Glutamatergic neuron (in vitro differentiated cells): Measurements from ENCODE around the gene BPIFB4. TPM values are rescaled to one million over a fixed set of nuclear protein-coding genes. Genes with fewer than 3 reads are reported as not detected.
A peak's percentile ranks its signal among the peaks of the same experiment; 100 is the strongest.

Source experiments
- DNase-seq: peaks from one replicate; pipeline ENCODE4 v3.0.0; 2022
- H3K27ac Mint-ChIP-seq: one replicate; pipeline ENCODE4 v1.8.0; 2020; ENCODE audit warnings: mild to moderate bottlenecking, mixed read lengths, inconsistent platforms; ENCODE audit not compliant: unreplicated experiment
- H3K27me3 Mint-ChIP-seq: one replicate; pipeline ENCODE4 v1.8.0; 2020; ENCODE audit warnings: mild to moderate bottlenecking, moderate library complexity, mixed read lengths, inconsistent platforms; ENCODE audit not compliant: unreplicated experiment
- H3K36me3 Mint-ChIP-seq: one replicate; pipeline ENCODE4 v1.8.0; 2020; ENCODE audit warnings: mild to moderate bottlenecking, mixed read lengths, inconsistent platforms; ENCODE audit not compliant: unreplicated experiment
- H3K4me1 Mint-ChIP-seq: one replicate; pipeline ENCODE4 v1.8.0; 2020; ENCODE audit warnings: mild to moderate bottlenecking, low read depth, mixed read lengths, inconsistent platforms; ENCODE audit not compliant: unreplicated experiment
- H3K4me3 Mint-ChIP-seq: one replicate; pipeline ENCODE4 v1.8.0; 2020; ENCODE audit warnings: mild to moderate bottlenecking, mixed read lengths, inconsistent platforms; ENCODE audit not compliant: unreplicated experiment
- H3K9me3 Mint-ChIP-seq: one replicate; pipeline ENCODE4 v1.8.0; 2020; ENCODE audit warnings: mild to moderate bottlenecking, moderate library complexity, mixed read lengths, inconsistent platforms; ENCODE audit not compliant: unreplicated experiment
- total RNA-seq: library from RNA; stranded (reverse); fragmentation: NEBNext Ultra II Directional; extraction: Animal tissue kit (Norgen Biotek cat#: 25700); gene quantifications from one replicate; pipeline ENCODE4 v1.2.1, GENCODE V29; 2021; ENCODE audit not compliant: unreplicated experiment
- TF ChIP-seq, protein P1 (sequence below): fragments of 200-600 bp; sonication (generic); IDR thresholded peaks from one replicate; pipeline ENCODE4 v1.5.0; 2021; ENCODE audit not compliant: partially characterized antibody, unreplicated experiment

Gene BPIFB4
- total RNA-seq, 1 donor from 2014 or later = not detected

DNA sequence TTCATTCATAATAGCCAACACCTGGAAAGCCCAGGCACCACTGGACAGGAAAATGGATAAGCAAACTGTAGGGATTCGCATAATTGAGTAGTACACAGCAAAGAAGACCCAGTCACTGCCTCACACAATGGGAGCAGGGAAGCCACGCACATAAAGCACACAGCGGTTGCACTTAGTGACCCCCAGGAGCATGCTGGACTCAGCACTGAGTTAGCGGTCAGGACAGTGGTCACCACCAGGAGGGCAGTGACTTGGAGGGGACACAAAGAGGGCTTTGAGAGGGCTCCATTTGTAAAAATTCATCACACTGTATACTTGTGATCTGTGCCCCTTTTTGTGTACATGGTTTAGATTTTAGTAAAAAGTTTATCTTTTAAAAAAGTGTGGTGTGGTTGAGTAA lies 28.1 kb upstream of the BPIFB4 start:
- Mint-ChIP-seq H3K4me1 (peaks cover 14% of the 10 kb centered on the region), H3K9me3 (peaks cover 10% of the 10 kb centered on the region), H3K27ac (no peak overlapping the region), H3K27me3 (peaks cover 12% of the 10 kb centered on the region), H3K36me3 (peaks cover 4% of the 10 kb centered on the region), H3K4me3 (no peak overlapping the region)
- no peak for DNase-seq
- TF ChIP-seq, protein P1, sequence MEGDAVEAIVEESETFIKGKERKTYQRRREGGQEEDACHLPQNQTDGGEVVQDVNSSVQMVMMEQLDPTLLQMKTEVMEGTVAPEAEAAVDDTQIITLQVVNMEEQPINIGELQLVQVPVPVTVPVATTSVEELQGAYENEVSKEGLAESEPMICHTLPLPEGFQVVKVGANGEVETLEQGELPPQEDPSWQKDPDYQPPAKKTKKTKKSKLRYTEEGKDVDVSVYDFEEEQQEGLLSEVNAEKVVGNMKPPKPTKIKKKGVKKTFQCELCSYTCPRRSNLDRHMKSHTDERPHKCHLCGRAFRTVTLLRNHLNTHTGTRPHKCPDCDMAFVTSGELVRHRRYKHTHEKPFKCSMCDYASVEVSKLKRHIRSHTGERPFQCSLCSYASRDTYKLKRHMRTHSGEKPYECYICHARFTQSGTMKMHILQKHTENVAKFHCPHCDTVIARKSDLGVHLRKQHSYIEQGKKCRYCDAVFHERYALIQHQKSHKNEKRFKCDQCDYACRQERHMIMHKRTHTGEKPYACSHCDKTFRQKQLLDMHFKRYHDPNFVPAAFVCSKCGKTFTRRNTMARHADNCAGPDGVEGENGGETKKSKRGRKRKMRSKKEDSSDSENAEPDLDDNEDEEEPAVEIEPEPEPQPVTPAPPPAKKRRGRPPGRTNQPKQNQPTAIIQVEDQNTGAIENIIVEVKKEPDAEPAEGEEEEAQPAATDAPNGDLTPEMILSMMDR = no peak

DNA sequence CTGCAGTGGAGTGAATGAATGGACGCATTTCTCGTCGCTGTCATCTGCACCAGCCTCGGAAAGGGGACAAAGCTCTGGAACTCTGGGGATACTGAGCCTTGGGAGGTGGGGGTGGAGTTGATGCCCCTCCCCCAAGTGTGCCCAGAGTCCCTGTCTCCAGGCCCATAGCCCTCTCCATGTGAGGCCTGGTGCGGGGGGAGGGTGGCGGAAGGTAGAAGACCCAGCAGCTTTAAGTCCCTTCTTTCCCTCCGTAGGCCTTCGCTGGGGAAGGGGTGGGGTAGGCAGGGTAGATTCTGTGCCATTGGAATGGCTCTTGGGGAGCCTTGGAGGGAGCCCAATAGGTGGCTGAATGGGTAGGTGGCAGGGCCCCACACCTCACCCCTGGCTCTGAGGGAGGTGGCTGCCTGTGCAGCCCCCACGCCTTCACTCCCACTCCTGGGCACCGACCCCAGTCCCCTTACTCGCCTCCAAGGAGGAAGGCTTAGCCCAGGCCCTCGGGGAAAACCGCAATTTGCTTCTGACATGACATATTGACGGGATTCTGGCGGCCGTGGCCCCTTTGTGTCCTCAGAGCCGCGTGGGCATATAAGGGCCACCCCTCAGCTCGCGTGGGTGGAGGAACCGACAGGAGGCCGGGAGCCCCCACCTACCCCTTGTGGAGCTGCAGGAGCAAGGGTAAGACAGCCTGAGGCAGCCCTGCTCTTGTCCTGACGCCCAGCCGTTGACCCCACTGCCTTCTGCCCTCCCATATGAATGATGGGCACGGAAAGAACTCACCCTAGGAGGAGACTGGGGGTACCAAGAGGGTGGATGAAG lies 25.9 kb upstream of the BPIFB4 start, which contains the start of gene BPIFB3:
TSS of gene BPIFB3 (plus strand) at position 613 of the 816 bp plus-strand sequence. CDS start 1,533 bp downstream, outside the sequence.
- H3K36me3 Mint-ChIP-seq = no peaks in the 10 kb centered on the region
- no peak for DNase-seq
- H3K4me3 Mint-ChIP-seq = peak within 1 kb of the TSS; percentile 20

DNA sequence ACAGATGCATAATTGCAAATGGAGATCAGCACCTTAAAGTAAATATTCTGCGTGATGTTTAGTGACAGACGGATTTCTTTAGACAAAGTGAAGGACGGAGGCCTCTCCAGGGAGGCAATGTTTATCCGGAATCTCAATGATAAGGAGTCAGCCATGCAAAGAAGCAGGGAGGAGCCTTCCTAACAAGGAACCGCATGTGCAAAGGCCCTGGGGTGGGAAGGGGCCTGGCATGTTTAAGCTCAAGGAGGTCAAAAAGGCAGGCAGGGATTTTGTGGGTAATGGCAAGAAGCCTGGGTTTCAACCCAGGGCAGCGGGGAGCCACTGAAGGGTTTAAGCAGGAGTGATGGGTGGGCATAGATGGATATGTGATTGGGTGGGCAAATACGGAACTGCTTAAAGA lies 25.1 kb upstream of the BPIFB4 start:
- Mint-ChIP-seq H3K36me3 (no peaks in the 10 kb centered on the region), H3K4me1 (peaks cover 14% of the 10 kb centered on the region), H3K27me3 (peaks cover 13% of the 10 kb centered on the region), H3K9me3 (peaks cover 8% of the 10 kb centered on the region), H3K27ac (peak overlapping the region; percentile 14), H3K4me3 (peak overlapping the region; percentile 20)
- DNase-seq = no peak
- TF ChIP-seq, protein P1 = no peak

More for the DNA sequence above, 25.9 kb upstream of the BPIFB4 start, which contains the start of gene BPIFB3:
- TF ChIP-seq, protein P1 = no peak
- H3K4me1 Mint-ChIP-seq = peaks cover 14% of the 10 kb centered on the region
- H3K9me3 Mint-ChIP-seq = peaks cover 8% of the 10 kb centered on the region
- H3K27ac Mint-ChIP-seq = peak within 1 kb of the TSS; percentile 14
- H3K27me3 Mint-ChIP-seq = peaks cover 12% of the 10 kb centered on the region

DNA sequence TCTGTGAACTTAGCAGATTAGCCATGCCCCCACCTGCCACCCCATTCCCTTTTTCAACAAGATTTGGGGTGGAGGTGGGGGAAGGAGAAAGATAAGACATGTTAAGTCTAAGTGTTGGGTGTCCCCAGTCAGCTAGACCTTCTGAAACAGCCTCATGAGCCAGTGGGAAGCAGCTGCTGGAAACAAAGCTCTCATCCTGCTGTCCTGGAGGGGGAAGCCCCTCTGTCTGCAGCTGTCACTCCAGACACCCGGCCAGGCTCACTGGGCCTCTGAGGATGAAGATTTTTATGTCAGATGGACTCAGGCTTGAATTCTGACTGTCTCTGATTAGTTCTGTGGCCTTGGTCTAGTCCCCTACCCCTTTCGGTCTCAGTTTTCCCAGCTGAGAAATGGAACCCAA lies 24.7 kb upstream of the BPIFB4 start:
- H3K27ac Mint-ChIP-seq = peak overlapping the region; percentile 48
- no peaks in the 10 kb centered on the region for H3K36me3 Mint-ChIP-seq
- H3K27me3 Mint-ChIP-seq = peaks cover 12% of the 10 kb centered on the region
- H3K9me3 Mint-ChIP-seq = peaks cover 8% of the 10 kb centered on the region
- DNase-seq = no peak
- peaks cover 14% of the 10 kb centered on the region for H3K4me1 Mint-ChIP-seq
- H3K4me3 Mint-ChIP-seq = no peak overlapping the region
- TF ChIP-seq, protein P1 = no peak

DNA sequence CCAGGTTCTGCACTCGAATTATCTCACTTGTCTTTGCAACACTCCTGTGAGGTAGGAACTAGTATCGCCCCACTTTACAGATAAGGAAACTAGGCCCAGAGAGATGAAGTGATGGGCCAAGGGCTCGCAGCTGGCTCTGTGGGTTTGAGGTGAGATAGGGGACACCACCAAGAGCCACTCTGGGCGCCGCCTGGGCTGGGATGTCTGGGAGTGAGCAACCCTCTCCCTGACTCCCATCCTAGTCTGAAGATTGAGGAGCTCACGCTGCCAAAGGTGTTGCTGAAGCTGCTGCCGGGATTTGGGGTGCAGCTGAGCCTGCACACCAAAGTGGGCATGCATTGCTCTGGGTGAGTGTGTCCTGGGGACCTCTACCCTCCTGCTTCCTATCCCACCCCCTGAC lies 20.3 kb upstream of the BPIFB4 start:
- Mint-ChIP-seq H3K9me3 (peaks cover 7% of the 10 kb centered on the region), H3K4me1 (peaks cover 11% of the 10 kb centered on the region), H3K27me3 (peaks cover 16% of the 10 kb centered on the region), H3K4me3 (no peak overlapping the region), H3K27ac (no peak overlapping the region), H3K36me3 (no peaks in the 10 kb centered on the region)
- no peak for DNase-seq
- TF ChIP-seq, protein P1 = no peak
